GM21360 (cell line): Measurements from ENCODE around the gene WDR88.

ENCODE experiments used
- ATAC-seq: cut with Tn5 transposase; IDR thresholded peaks from one replicate; pipeline ENCODE4 v1.9.1; 2021; ENCODE audit warnings: mild to moderate bottlenecking, moderate library complexity; ENCODE audit not compliant: unreplicated experiment

WDR88 gene

GRCh38 chr19:33132021-33132420 is at the start of gene WDR88:
WDR88 (plus strand) TSS chr19:33132114; CDS start chr19:33132170, 56 bp downstream.
- no peak for ATAC-seq

- no peak for ATAC-seq
These were observed 46.3 kb upstream of the WDR88 start for GRCh38 chr19:33085570-33086128.

- no peak for ATAC-seq
These were observed 45.0 kb upstream of the WDR88 start for GRCh38 chr19:33086955-33087354.

- no peak for ATAC-seq
These were observed 42.9 kb upstream of the WDR88 start for GRCh38 chr19:33089010-33089409.

- no peak for ATAC-seq
These were observed 41.7 kb upstream of the WDR88 start for GRCh38 chr19:33090179-33090578.

- ATAC-seq = no peak
These were observed 38.3 kb upstream of the WDR88 start for GRCh38 chr19:33093420-33094210.

GRCh38 chr19:33094436-33095067 is 37.4 kb upstream of the WDR88 start:
- ATAC-seq = no peak

GRCh38 chr19:33096005-33096404 is 35.9 kb upstream of the WDR88 start:
- no peak for ATAC-seq

- no peak for ATAC-seq
These were observed 33.8 kb upstream of the WDR88 start for GRCh38 chr19:33098055-33098534.

GRCh38 chr19:33100894-33101644 is 30.8 kb upstream of the WDR88 start:
- ATAC-seq = no peak

GRCh38 chr19:33102893-33103292 is 29.0 kb upstream of the WDR88 start:
- no peak for ATAC-seq

- ATAC-seq = no peak
These were observed 23.8 kb upstream of the WDR88 start for GRCh38 chr19:33108161-33108560.

GRCh38 chr19:33110137-33110910 is 21.6 kb upstream of the WDR88 start:
- no peak for ATAC-seq

GRCh38 chr19:33111587-33111986 is 20.3 kb upstream of the WDR88 start:
- no peak for ATAC-seq

GRCh38 chr19:33114312-33114711 is 17.6 kb upstream of the WDR88 start:
- ATAC-seq = no peak

- no peak for ATAC-seq
These were observed 14.4 kb upstream of the WDR88 start for GRCh38 chr19:33117501-33117900.

- ATAC-seq = no peak
These were observed 13.3 kb upstream of the WDR88 start for GRCh38 chr19:33118643-33119042.

- no peak for ATAC-seq
These were observed 7.5 kb upstream of the WDR88 start for GRCh38 chr19:33124207-33125098.

GRCh38 chr19:33125929-33126388 is 6.0 kb upstream of the WDR88 start:
- ATAC-seq = no peak
